ENCODE results near the gene FIP1L1. TPM values are rescaled to one million over a fixed set of nuclear protein-coding genes. Genes with fewer than 3 reads are reported as not detected.

The FIP1L1 gene
- total RNA-seq, 1 experiment from 2014 or later = 44.8 TPM

- Histone ChIP-seq H3K27me3 (ENCODE audit: insufficient read depth, low read depth) (no peaks in the 10 kb centered on the region), H3F3A (ENCODE audit: insufficient read depth, low read depth) (no peaks in the 10 kb centered on the region), H3K9me2 (ENCODE audit: insufficient read depth) (no peaks in the 10 kb centered on the region), H3K4me2 (no peak overlapping the region), H3K27ac (no peak overlapping the region), H3K9me3 (ENCODE audit: insufficient read depth, low read depth) (no peaks in the 10 kb centered on the region), H3K36me3 (ENCODE audit: low read depth) (no peaks in the 10 kb centered on the region), H4K20me1 (ENCODE audit: insufficient read depth) (no peaks in the 10 kb centered on the region), H3K4me1 (replicated peaks; ENCODE audit: insufficient read depth) (peaks cover 18% of the 10 kb centered on the region; the same call in 1 of the 2 replicates), H2AFZ (no peak overlapping the region), H3K4me3 (no peak overlapping the region), H3K79me2 (ENCODE audit: low read depth) (peaks cover 20% of the 10 kb centered on the region)
- CTCF ChIA-PET = no interaction called here
- POLR2A ChIA-PET (ENCODE audit: unreplicated experiment) = no interaction called here
- intact Hi-C loops (cut with micrococcal nuclease; ENCODE audit: unreplicated experiment) = no loop called here
- BruUV-seq (replicated peaks) = no TSS peak
- DNase-seq = no peak
- TF ChIP-seq, protein P1, sequence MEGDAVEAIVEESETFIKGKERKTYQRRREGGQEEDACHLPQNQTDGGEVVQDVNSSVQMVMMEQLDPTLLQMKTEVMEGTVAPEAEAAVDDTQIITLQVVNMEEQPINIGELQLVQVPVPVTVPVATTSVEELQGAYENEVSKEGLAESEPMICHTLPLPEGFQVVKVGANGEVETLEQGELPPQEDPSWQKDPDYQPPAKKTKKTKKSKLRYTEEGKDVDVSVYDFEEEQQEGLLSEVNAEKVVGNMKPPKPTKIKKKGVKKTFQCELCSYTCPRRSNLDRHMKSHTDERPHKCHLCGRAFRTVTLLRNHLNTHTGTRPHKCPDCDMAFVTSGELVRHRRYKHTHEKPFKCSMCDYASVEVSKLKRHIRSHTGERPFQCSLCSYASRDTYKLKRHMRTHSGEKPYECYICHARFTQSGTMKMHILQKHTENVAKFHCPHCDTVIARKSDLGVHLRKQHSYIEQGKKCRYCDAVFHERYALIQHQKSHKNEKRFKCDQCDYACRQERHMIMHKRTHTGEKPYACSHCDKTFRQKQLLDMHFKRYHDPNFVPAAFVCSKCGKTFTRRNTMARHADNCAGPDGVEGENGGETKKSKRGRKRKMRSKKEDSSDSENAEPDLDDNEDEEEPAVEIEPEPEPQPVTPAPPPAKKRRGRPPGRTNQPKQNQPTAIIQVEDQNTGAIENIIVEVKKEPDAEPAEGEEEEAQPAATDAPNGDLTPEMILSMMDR (conservative IDR thresholded peaks at IDR 0.05) = no peak
- TF ChIP-seq EZH2 (IDR thresholded peaks at IDR 0.05; ENCODE audit: low read depth) = no peak
These were observed 15.3 kb upstream of the FIP1L1 start for GRCh38 chr4:53362093-53362492.

DNA sequence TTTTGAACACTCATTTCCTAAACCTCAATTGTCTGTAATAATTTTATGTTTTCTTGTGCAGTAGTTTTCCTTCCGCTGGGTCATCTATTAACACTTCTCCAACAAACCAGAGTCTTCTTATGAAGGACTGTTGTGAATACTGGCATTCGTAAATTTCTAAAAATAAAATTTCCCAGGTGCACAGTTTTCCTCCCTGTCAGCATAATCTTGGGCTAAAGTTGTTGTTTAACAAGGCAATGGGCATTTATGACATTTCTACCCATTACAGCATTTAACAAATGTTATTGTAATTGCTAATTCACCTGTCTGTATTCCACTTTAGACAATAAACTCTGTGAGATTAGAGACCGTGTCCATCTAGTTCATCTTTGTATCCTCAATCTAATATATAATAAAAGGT lies 12.8 kb upstream of the FIP1L1 start:
- no peak for DNase-seq
- no peaks in the 10 kb centered on the region for H4K20me1 ChIP-seq (ENCODE audit: insufficient read depth)
- BruUV-seq (replicated peaks) = no TSS peak
- CTCF ChIA-PET = no interaction called here
- H3K27me3 ChIP-seq (ENCODE audit: insufficient read depth, low read depth) = 0 out of 2 replicates have a peak, but pooled peaks cover 5% of the 10 kb centered on the region
- POLR2A ChIA-PET (ENCODE audit: unreplicated experiment) = no interaction called here
- H3K79me2 ChIP-seq (ENCODE audit: low read depth) = peaks cover 20% of the 10 kb centered on the region
- peak overlapping the region; percentile 98 for H2AFZ ChIP-seq
- H3K9me2 ChIP-seq (ENCODE audit: insufficient read depth) = no peaks in the 10 kb centered on the region
- H3K9me3 ChIP-seq (ENCODE audit: insufficient read depth, low read depth) = no peaks in the 10 kb centered on the region
- no peaks in the 10 kb centered on the region for H3K36me3 ChIP-seq (ENCODE audit: low read depth)
- intact Hi-C loops (cut with micrococcal nuclease; ENCODE audit: unreplicated experiment) = loop anchor here (5.0 kb wide), 1 partner anchor 228 kb away; the partner anchor contains the start of gene LNX1
- peak overlapping the region; percentile 72 for H3K4me3 ChIP-seq
- H3K27ac ChIP-seq = no peak overlapping the region
- no peaks in the 10 kb centered on the region for H3F3A ChIP-seq (ENCODE audit: insufficient read depth, low read depth)
- TF ChIP-seq EZH2 (IDR thresholded peaks at IDR 0.05; ENCODE audit: low read depth) = no peak
- TF ChIP-seq, protein P1 (conservative IDR thresholded peaks at IDR 0.05) = no peak
- H3K4me1 ChIP-seq (replicated peaks; ENCODE audit: insufficient read depth) = peaks cover 18% of the 10 kb centered on the region; the same call in 1 of the 2 replicates
- H3K4me2 ChIP-seq = peak overlapping the region; percentile 87

- Histone ChIP-seq H3F3A (ENCODE audit: insufficient read depth, low read depth) (no peaks in the 10 kb centered on the region), H3K4me1 (replicated peaks; ENCODE audit: insufficient read depth) (peaks cover 18% of the 10 kb centered on the region; the same call in 1 of the 2 replicates), H3K4me2 (peak overlapping the region; percentile 87), H3K27me3 (ENCODE audit: insufficient read depth, low read depth) (0 out of 2 replicates have a peak, but pooled peaks cover 5% of the 10 kb centered on the region), H3K9me2 (ENCODE audit: insufficient read depth) (no peaks in the 10 kb centered on the region), H3K4me3 (peak overlapping the region; percentile 72), H3K79me2 (ENCODE audit: low read depth) (peaks cover 20% of the 10 kb centered on the region), H3K36me3 (ENCODE audit: low read depth) (no peaks in the 10 kb centered on the region), H4K20me1 (ENCODE audit: insufficient read depth) (no peaks in the 10 kb centered on the region), H2AFZ (peak overlapping the region; percentile 98), H3K27ac (no peak overlapping the region), H3K9me3 (ENCODE audit: insufficient read depth, low read depth) (no peaks in the 10 kb centered on the region)
- no TSS peak for BruUV-seq (replicated peaks)
- peak in 1 of 2 experiments; percentile 1 for DNase-seq
- no peak for TF ChIP-seq EZH2 (IDR thresholded peaks at IDR 0.05; ENCODE audit: low read depth)
- TF ChIP-seq, protein P1 (conservative IDR thresholded peaks at IDR 0.05) = no peak
- intact Hi-C loops (cut with micrococcal nuclease; ENCODE audit: unreplicated experiment) = loop anchor here (5.0 kb wide), 1 partner anchor 227 kb away; the partner anchor contains the start of gene LNX1
- ChIA-PET POLR2A (ENCODE audit: unreplicated experiment) (no interaction called here), CTCF (no interaction called here)
These were observed 12.3 kb upstream of the FIP1L1 start for GRCh38 chr4:53365121-53365485.
